HepG2 (cell line): ENCODE data around the gene CDC34. TPM values are rescaled to one million over a fixed set of nuclear protein-coding genes. Genes with fewer than 3 reads are reported as not detected.
A peak's percentile ranks its signal among the peaks of the same experiment; 100 is the strongest.

Experiments used
- CAMTA2 ChIP-seq: sonication (generic); formaldehyde crosslinking; IDR thresholded peaks from 2 replicates; pipeline ENCODE4 v1.4.0; 2020; ENCODE audit warnings: mild to moderate bottlenecking, missing genetic modification reagents, borderline replicate concordance
- CHCHD3 ChIP-seq: sonication (generic); formaldehyde crosslinking; IDR thresholded peaks from 2 replicates; pipeline ENCODE4 v1.8.0; 2022; ENCODE audit warnings: mild to moderate bottlenecking, missing genetic modification reagents, moderate library complexity
- FIP1L1 ChIP-seq: fragments of 200-400 bp; formaldehyde crosslinking; IDR thresholded peaks from 2 replicates; pipeline ENCODE4 v1.6.1; 2018; ENCODE audit warnings: low read depth, mild to moderate bottlenecking, low read length, moderate library complexity, borderline replicate concordance; ENCODE audit not compliant: insufficient read depth
- GTF2F1 ChIP-seq: fragments of 150-350 bp; IDR thresholded peaks from 2 replicates; pipeline ENCODE4 v1.6.1; 2014; ENCODE audit warnings: low read length
- KLF9 ChIP-seq: IDR thresholded peaks from 2 replicates; pipeline ENCODE4 v1.6.1; 2016; ENCODE audit warnings: low read depth
- MEF2D ChIP-seq: sonication (generic); formaldehyde crosslinking; IDR thresholded peaks from 2 replicates; pipeline ENCODE4 v1.5.1; 2020; ENCODE audit warnings: mild to moderate bottlenecking, missing genetic modification reagents
- RFX1 ChIP-seq: fragments of 450-650 bp; IDR thresholded peaks from 2 replicates; pipeline ENCODE4 v1.6.1; 2017
- SCMH1 ChIP-seq: sonication (generic); formaldehyde crosslinking; IDR thresholded peaks from 2 replicates; pipeline ENCODE4 v1.9.0; 2021; ENCODE audit warnings: missing genetic modification reagents, mild to moderate bottlenecking, borderline replicate concordance
- SUZ12 ChIP-seq: fragments of 150-350 bp; IDR thresholded peaks from 2 replicates; pipeline ENCODE4 v1.6.1; 2014; ENCODE audit warnings: low read depth, low read length
- ZFP41 ChIP-seq: sonication (generic); formaldehyde crosslinking; IDR thresholded peaks from 2 replicates; pipeline ENCODE4 v1.4.0; 2020; ENCODE audit warnings: mild to moderate bottlenecking, missing genetic modification reagents, borderline replicate concordance
- ZNF510 ChIP-seq: sonication (generic); formaldehyde crosslinking; IDR thresholded peaks from 2 replicates; pipeline ENCODE4 v1.4.0; 2020; ENCODE audit warnings: low read depth, mild to moderate bottlenecking, missing genetic modification reagents
- ZNF619 ChIP-seq: sonication (generic); formaldehyde crosslinking; IDR thresholded peaks from 2 replicates; pipeline ENCODE4 v1.4.0; 2020; ENCODE audit warnings: mild to moderate bottlenecking, missing genetic modification reagents
- ZNF7 ChIP-seq: IDR thresholded peaks from 2 replicates; pipeline ENCODE4 v1.6.1; 2016; ENCODE audit warnings: missing biosample characterization, missing genetic modification reagents
- ZNF790 ChIP-seq: sonication (generic); formaldehyde crosslinking; IDR thresholded peaks from 2 replicates; pipeline ENCODE4 v1.8.0; 2022; ENCODE audit warnings: missing genetic modification reagents, mild to moderate bottlenecking, borderline replicate concordance
- polyA plus RNA-seq, 8 experiments: library from polyadenylated mRNA; depleted of rRNA in 3 of 8; stranded (reverse) in 7 of 8; unstranded in 1 of 8; fragments of >200 nt; fragmentation: Illumina TruSeq in 4 of 8; extraction: Trizol in 4 of 8; gene quantifications; 2 replicates each; pipeline versions ENCODE4 v1.2.1 to v1.2.3, GENCODE V29; 2011 to 2016; ENCODE audit warnings: low read depth in 4 of 8, missing spikeins in 1 of 8, mixed read lengths in 1 of 8; ENCODE audit not compliant: insufficient read depth in 1 of 8
- total RNA-seq, 5 experiments: library from RNA; depleted of rRNA; stranded (reverse); fragments of >200 nt; fragmentation: Illumina TruSeq; extraction: Trizol; gene quantifications; 2 replicates each; pipeline ENCODE4 v1.2.3, GENCODE V29; 2016; ENCODE audit warnings: low read depth in 1 of 5
- TF ChIP-seq, protein P1 (sequence below): sonication (generic); formaldehyde crosslinking; IDR thresholded peaks from 2 replicates; pipeline ENCODE4 v1.4.0; 2020; ENCODE audit warnings: mild to moderate bottlenecking, low read depth, missing genetic modification reagents
- TF ChIP-seq, protein P2 (sequence below): sonication (generic); formaldehyde crosslinking; IDR thresholded peaks from 2 replicates; pipeline ENCODE4 v1.5.1; 2020; ENCODE audit warnings: mild to moderate bottlenecking, missing genetic modification reagents, borderline replicate concordance
- TF ChIP-seq, protein P3 (sequence below): IDR thresholded peaks from 2 replicates; pipeline ENCODE4 v1.6.1; 2016; ENCODE audit warnings: mild to moderate bottlenecking, missing biosample characterization, missing genetic modification reagents
- TF ChIP-seq, protein P4 (sequence below): IDR thresholded peaks from 2 replicates; pipeline ENCODE4 v1.6.1; 2016; ENCODE audit warnings: missing genetic modification reagents, missing compliant biosample characterization
- TF ChIP-seq, protein P5 (sequence below): sonication (generic); formaldehyde crosslinking; IDR thresholded peaks from 2 replicates; pipeline ENCODE4 v1.5.1; 2020; ENCODE audit warnings: missing genetic modification reagents, mild to moderate bottlenecking, borderline replicate concordance

The CDC34 gene
- total and polyA plus RNA-seq, 2 of the 13 experiments (the other 11 are each of a cell fraction or from before 2014, with no cell fraction given), result 138 to 150 TPM

DNA sequence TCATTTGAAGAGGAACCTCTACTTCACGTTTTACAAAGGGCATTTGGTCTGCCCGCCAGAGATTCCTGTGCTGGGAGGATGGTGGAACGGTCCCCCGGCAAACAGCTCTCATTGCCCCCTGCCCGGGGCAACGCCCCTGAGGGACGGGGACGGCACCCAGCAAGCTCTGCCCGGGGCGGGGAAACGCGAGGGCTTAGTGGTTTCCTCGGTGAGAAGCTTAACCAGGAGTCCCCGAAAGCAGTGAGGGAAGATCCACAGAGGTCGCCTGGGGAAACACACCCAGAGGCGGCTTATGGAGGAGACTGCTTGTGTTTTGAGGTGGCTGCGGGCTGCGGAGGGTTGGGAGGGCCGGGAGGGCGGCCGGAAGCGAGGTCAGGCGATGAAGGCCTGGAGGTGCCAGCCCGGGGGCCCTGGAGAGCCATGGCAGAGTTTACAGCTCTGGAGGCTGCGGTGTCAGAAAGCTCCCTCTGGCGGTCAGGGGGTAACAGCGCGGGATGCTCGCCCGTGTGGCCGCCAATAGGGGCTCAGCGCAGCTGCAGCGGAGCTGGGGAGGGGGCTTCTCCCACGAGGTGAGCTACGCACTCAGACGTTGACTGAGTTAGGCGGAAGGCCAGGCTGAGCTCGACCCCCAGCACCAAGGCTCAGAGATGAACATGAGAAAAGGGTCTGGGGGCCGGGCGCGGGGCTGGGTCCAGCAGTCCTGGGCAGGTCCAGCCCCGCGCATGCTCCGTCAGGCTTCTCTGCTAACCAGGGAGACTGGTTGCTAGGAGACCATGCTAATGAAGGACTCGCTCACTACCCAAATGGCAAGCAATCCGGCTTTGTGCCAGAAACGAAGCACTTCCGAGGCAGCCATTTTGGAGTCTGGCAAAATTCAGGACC is 24.9 kb upstream of the CDC34 start (continued):
- no peak for TF ChIP-seq GTF2F1
- TF ChIP-seq, protein P1, sequence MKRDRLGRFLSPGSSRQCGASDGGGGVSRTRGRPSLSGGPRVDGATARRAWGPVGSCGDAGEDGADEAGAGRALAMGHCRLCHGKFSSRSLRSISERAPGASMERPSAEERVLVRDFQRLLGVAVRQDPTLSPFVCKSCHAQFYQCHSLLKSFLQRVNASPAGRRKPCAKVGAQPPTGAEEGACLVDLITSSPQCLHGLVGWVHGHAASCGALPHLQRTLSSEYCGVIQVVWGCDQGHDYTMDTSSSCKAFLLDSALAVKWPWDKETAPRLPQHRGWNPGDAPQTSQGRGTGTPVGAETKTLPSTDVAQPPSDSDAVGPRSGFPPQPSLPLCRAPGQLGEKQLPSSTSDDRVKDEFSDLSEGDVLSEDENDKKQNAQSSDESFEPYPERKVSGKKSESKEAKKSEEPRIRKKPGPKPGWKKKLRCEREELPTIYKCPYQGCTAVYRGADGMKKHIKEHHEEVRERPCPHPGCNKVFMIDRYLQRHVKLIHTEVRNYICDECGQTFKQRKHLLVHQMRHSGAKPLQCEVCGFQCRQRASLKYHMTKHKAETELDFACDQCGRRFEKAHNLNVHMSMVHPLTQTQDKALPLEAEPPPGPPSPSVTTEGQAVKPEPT (CRISPR knock-in tag), result 0 out of 2 replicates have a peak, but pooled peaks have one; percentile 29
- TF ChIP-seq, protein P2, sequence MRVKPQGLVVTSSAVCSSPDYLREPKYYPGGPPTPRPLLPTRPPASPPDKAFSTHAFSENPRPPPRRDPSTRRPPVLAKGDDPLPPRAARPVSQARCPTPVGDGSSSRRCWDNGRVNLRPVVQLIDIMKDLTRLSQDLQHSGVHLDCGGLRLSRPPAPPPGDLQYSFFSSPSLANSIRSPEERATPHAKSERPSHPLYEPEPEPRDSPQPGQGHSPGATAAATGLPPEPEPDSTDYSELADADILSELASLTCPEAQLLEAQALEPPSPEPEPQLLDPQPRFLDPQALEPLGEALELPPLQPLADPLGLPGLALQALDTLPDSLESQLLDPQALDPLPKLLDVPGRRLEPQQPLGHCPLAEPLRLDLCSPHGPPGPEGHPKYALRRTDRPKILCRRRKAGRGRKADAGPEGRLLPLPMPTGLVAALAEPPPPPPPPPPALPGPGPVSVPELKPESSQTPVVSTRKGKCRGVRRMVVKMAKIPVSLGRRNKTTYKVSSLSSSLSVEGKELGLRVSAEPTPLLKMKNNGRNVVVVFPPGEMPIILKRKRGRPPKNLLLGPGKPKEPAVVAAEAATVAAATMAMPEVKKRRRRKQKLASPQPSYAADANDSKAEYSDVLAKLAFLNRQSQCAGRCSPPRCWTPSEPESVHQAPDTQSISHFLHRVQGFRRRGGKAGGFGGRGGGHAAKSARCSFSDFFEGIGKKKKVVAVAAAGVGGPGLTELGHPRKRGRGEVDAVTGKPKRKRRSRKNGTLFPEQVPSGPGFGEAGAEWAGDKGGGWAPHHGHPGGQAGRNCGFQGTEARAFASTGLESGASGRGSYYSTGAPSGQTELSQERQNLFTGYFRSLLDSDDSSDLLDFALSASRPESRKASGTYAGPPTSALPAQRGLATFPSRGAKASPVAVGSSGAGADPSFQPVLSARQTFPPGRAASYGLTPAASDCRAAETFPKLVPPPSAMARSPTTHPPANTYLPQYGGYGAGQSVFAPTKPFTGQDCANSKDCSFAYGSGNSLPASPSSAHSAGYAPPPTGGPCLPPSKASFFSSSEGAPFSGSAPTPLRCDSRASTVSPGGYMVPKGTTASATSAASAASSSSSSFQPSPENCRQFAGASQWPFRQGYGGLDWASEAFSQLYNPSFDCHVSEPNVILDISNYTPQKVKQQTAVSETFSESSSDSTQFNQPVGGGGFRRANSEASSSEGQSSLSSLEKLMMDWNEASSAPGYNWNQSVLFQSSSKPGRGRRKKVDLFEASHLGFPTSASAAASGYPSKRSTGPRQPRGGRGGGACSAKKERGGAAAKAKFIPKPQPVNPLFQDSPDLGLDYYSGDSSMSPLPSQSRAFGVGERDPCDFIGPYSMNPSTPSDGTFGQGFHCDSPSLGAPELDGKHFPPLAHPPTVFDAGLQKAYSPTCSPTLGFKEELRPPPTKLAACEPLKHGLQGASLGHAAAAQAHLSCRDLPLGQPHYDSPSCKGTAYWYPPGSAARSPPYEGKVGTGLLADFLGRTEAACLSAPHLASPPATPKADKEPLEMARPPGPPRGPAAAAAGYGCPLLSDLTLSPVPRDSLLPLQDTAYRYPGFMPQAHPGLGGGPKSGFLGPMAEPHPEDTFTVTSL (CRISPR knock-in tag), result peak; percentile 54; the same call in 1 of the 2 replicates
- no peak for TF ChIP-seq KLF9
- TF ChIP-seq, protein P3, sequence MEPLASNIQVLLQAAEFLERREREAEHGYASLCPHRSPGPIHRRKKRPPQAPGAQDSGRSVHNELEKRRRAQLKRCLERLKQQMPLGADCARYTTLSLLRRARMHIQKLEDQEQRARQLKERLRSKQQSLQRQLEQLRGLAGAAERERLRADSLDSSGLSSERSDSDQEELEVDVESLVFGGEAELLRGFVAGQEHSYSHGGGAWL, result peak; percentile 37; the same call in 1 of the 2 replicates
- no peak for TF ChIP-seq ZNF7 (CRISPR knock-in tag)
- TF ChIP-seq MEF2D, result no peak; the same call in 1 of the 2 replicates
- TF ChIP-seq SUZ12, result no peak
- no peak for TF ChIP-seq ZNF619 (CRISPR knock-in tag)
- no peak for TF ChIP-seq ZNF790
- no peak for TF ChIP-seq ZFP41
- TF ChIP-seq, protein P4, sequence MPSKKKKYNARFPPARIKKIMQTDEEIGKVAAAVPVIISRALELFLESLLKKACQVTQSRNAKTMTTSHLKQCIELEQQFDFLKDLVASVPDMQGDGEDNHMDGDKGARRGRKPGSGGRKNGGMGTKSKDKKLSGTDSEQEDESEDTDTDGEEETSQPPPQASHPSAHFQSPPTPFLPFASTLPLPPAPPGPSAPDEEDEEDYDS (CRISPR knock-in tag), result peak; percentile 15; the same call in 1 of the 2 replicates
- TF ChIP-seq FIP1L1, result no peak
- no peak for TF ChIP-seq CHCHD3
- TF ChIP-seq ZNF510 (CRISPR knock-in tag), result no peak
- TF ChIP-seq SCMH1 (CRISPR knock-in tag), result no peak
- TF ChIP-seq CAMTA2 (CRISPR knock-in tag), result no peak; the same call in 1 of the 2 replicates
- TF ChIP-seq RFX1, result peak; percentile 97
- TF ChIP-seq, protein P5, sequence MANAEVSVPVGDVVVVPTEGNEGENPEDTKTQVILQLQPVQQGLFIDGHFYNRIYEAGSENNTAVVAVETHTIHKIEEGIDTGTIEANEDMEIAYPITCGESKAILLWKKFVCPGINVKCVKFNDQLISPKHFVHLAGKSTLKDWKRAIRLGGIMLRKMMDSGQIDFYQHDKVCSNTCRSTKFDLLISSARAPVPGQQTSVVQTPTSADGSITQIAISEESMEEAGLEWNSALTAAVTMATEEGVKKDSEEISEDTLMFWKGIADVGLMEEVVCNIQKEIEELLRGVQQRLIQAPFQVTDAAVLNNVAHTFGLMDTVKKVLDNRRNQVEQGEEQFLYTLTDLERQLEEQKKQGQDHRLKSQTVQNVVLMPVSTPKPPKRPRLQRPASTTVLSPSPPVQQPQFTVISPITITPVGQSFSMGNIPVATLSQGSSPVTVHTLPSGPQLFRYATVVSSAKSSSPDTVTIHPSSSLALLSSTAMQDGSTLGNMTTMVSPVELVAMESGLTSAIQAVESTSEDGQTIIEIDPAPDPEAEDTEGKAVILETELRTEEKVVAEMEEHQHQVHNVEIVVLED, result peak; percentile 1; the same call in 1 of the 2 replicates
